Midbrain (tissue), 1 donor: ENCODE data around the gene ALDH5A1.

Experiments used
- DNase-seq: peaks from one replicate; lab custom pipeline; 2025; lab: John Stamatoyannopoulos, UW

The ALDH5A1 gene

GRCh38 chr6:24524805-24525204 is 30.0 kb downstream of the ALDH5A1 start:
- DNase-seq: no peak

- no peak for DNase-seq
Measured at GRCh38 chr6:24529985-24530384, 35.2 kb downstream of the ALDH5A1 start.

GRCh38 chr6:24534329-24534728 is 39.6 kb downstream of the ALDH5A1 start:
- DNase-seq: no peak

- no peak for DNase-seq
Measured at GRCh38 chr6:24535210-24535609, 40.4 kb downstream of the ALDH5A1 start.

- DNase-seq: no peak
Measured at GRCh38 chr6:24536466-24536865, 41.7 kb downstream of the ALDH5A1 start.

GRCh38 chr6:24537082-24537699 is 42.4 kb downstream of the ALDH5A1 start:
- no peak for DNase-seq

GRCh38 chr6:24537771-24538385 is 43.1 kb downstream of the ALDH5A1 start:
- DNase-seq: no peak

GRCh38 chr6:24539416-24539815 is 44.6 kb downstream of the ALDH5A1 start:
- DNase-seq: no peak

- no peak for DNase-seq
Measured at GRCh38 chr6:24540197-24540596, 45.4 kb downstream of the ALDH5A1 start.

GRCh38 chr6:24543683-24544082 is 48.9 kb downstream of the ALDH5A1 start:
- DNase-seq: no peak

- no peak for DNase-seq
Measured at GRCh38 chr6:24545183-24545582, 50.4 kb downstream of the ALDH5A1 start.

GRCh38 chr6:24545691-24546090 is 50.9 kb downstream of the ALDH5A1 start:
- no peak for DNase-seq

- no peak for DNase-seq
Measured at GRCh38 chr6:24546439-24546838, 51.7 kb downstream of the ALDH5A1 start.

- no peak for DNase-seq
Measured at GRCh38 chr6:24547243-24547642, 52.5 kb downstream of the ALDH5A1 start.

- no peak for DNase-seq
Measured at GRCh38 chr6:24549158-24549557, 54.4 kb downstream of the ALDH5A1 start.

GRCh38 chr6:24549674-24550353 is 55.0 kb downstream of the ALDH5A1 start:
- no peak for DNase-seq

GRCh38 chr6:24551139-24551538 is 56.4 kb downstream of the ALDH5A1 start:
- DNase-seq: no peak

GRCh38 chr6:24554474-24554873 is 59.7 kb downstream of the ALDH5A1 start:
- no peak for DNase-seq

- no peak for DNase-seq
Measured at GRCh38 chr6:24558516-24558915, 63.7 kb downstream of the ALDH5A1 start.

GRCh38 chr6:24564081-24564480 is 69.3 kb downstream of the ALDH5A1 start:
- DNase-seq: no peak

GRCh38 chr6:24565196-24565595 is 70.4 kb downstream of the ALDH5A1 start:
- no peak for DNase-seq

- DNase-seq: no peak
Measured at GRCh38 chr6:24566020-24566767, 71.4 kb downstream of the ALDH5A1 start.

GRCh38 chr6:24568683-24569082 is 73.9 kb downstream of the ALDH5A1 start:
- DNase-seq: no peak
